IMR-90 (cell line): ENCODE data around the gene ASTN2. TPM values are rescaled to one million over a fixed set of nuclear protein-coding genes. Genes with fewer than 3 reads are reported as not detected.

Experiments used
- ATAC-seq: fragments of 200-7000 bp; cut with Tn5 transposase; 2 replicates; pipeline ENCODE4 v1.9.1; 2020; ENCODE audit warnings: low read depth, mild to moderate bottlenecking, moderate library complexity
- BruUV-seq: library from RNA; stranded (reverse); fragments of 400-500 nt; replicated peaks from 2 replicates; lab custom pipeline; 2021; lab: Mats Ljungman, UMichigan
- CTCF ChIA-PET: fragments of 300-600 bp; formaldehyde crosslinking; extraction: SDS; loops from one replicate; lab custom pipeline; 2021; ENCODE audit warnings: antibody characterized with exemption; lab: Yijun Ruan, JAX
- POLR2A ChIA-PET: fragments of 300-600 bp; sonication (Branson Sonifier 250); formaldehyde crosslinking; loops from one replicate; lab custom pipeline; 2022; ENCODE audit warnings: antibody characterized with exemption; ENCODE audit not compliant: unreplicated experiment; lab: Charles Lee
- DNase-seq: peaks from one replicate; pipeline ENCODE4 v3.0.0; 2013
- H2AFZ ChIP-seq: replicated peaks from 2 replicates; pipeline ENCODE3; 2013; ENCODE audit warnings: low read length, mild to moderate bottlenecking; ENCODE audit not compliant: poor library complexity
- H2AK5ac ChIP-seq: 2 replicates; pipeline ENCODE4 v1.6.1; 2013; ENCODE audit warnings: low read depth, low read length, inconsistent platforms
- H2AK9ac ChIP-seq: replicated peaks from 2 replicates; pipeline ENCODE3; 2013; ENCODE audit warnings: mild to moderate bottlenecking, low read depth, low read length, moderate library complexity; ENCODE audit not compliant: poor library complexity
- H2BK120ac ChIP-seq: 2 replicates; pipeline ENCODE4 v1.6.1; 2013; ENCODE audit warnings: low read depth, low read length, inconsistent platforms
- H2BK15ac ChIP-seq: 3 replicates; pipeline ENCODE4 v1.6.1; 2013; ENCODE audit warnings: low read depth, low read length, inconsistent platforms
- H2BK20ac ChIP-seq: 2 replicates; pipeline ENCODE4 v1.6.1; 2013; ENCODE audit warnings: low read depth, mild to moderate bottlenecking, inconsistent platforms, low read length, moderate library complexity
- H2BK5ac ChIP-seq: 2 replicates; pipeline ENCODE4 v1.6.1; 2013; ENCODE audit warnings: mild to moderate bottlenecking, low read depth, low read length, inconsistent platforms; ENCODE audit not compliant: poor library complexity, severe bottlenecking
- H3K14ac ChIP-seq: replicated peaks from 2 replicates; pipeline ENCODE4 v1.6.1; 2013; ENCODE audit warnings: low read depth, low read length, inconsistent platforms
- H3K18ac ChIP-seq: 2 replicates; pipeline ENCODE4 v1.6.1; 2013; ENCODE audit warnings: low read depth, low read length, control low read depth
- H3K23ac ChIP-seq: 2 replicates; pipeline ENCODE4 v1.6.1; 2013; ENCODE audit warnings: low read depth, low read length, inconsistent platforms
- H3K27ac ChIP-seq: 2 replicates; pipeline ENCODE4 v1.5.1; 2013; ENCODE audit warnings: mild to moderate bottlenecking, control low read depth, low read length; ENCODE audit not compliant: insufficient read depth
- H3K27me3 ChIP-seq: 2 replicates; pipeline ENCODE4 v1.6.1; 2013; ENCODE audit warnings: low read length; ENCODE audit not compliant: control insufficient read depth, insufficient read depth
- H3K36me3 ChIP-seq: 2 replicates; pipeline ENCODE4 v1.6.1; 2013; ENCODE audit warnings: low read length, mixed read lengths; ENCODE audit not compliant: control insufficient read depth, insufficient read depth
- H3K4ac ChIP-seq: 2 replicates; pipeline ENCODE4 v1.6.1; 2013; ENCODE audit warnings: low read depth, low read length, inconsistent platforms
- H3K4me1 ChIP-seq: 2 replicates; pipeline ENCODE4 v1.6.1; 2013; ENCODE audit warnings: low read length, mixed read lengths; ENCODE audit not compliant: control insufficient read depth, insufficient read depth
- H3K4me2 ChIP-seq: 2 replicates; pipeline ENCODE4 v1.6.1; 2013; ENCODE audit warnings: low read depth, mild to moderate bottlenecking, control low read depth, low read length, moderate library complexity
- H3K4me3 ChIP-seq: 2 replicates; pipeline ENCODE4 v1.5.1; 2013; ENCODE audit warnings: low read depth, mild to moderate bottlenecking, control low read depth, low read length, moderate library complexity; ENCODE audit not compliant: insufficient read depth
- H3K56ac ChIP-seq: 2 replicates; pipeline ENCODE4 v1.6.1; 2013; ENCODE audit warnings: low read length, inconsistent platforms; ENCODE audit not compliant: insufficient read depth; ENCODE audit errors: extremely low read depth
- H3K79me1 ChIP-seq, 2 experiments: 2 replicates each; pipeline ENCODE4 v1.6.1; 2013; ENCODE audit warnings: low read length in 2 of 2, inconsistent platforms in 1 of 2, low read depth in 1 of 2
- H3K9ac ChIP-seq: 2 replicates; pipeline ENCODE4 v1.6.1; 2013; ENCODE audit warnings: low read depth, low read length, control low read depth
- H3K9me1 ChIP-seq: 2 replicates; pipeline ENCODE4 v1.6.1; 2013; ENCODE audit warnings: low read length, inconsistent platforms; ENCODE audit not compliant: insufficient read depth
- H3K9me3 ChIP-seq: 2 replicates; pipeline ENCODE4 v1.6.1; 2013; ENCODE audit warnings: low read length; ENCODE audit not compliant: control insufficient read depth, insufficient read depth
- H4K20me1 ChIP-seq: 2 replicates; pipeline ENCODE4 v1.6.1; 2013; ENCODE audit warnings: low read length, inconsistent platforms; ENCODE audit not compliant: insufficient read depth
- H4K5ac ChIP-seq: 2 replicates; pipeline ENCODE4 v1.6.1; 2013; ENCODE audit warnings: mild to moderate bottlenecking, low read depth, low read length, control low read depth
- H4K8ac ChIP-seq, 2 experiments: 2 replicates each; pipeline ENCODE4 v1.6.1; 2013; ENCODE audit warnings: low read depth in 2 of 2, low read length in 2 of 2, control low read depth in 1 of 2, inconsistent platforms in 1 of 2
- H4K91ac ChIP-seq: 2 replicates; pipeline ENCODE4 v1.6.1; 2013; ENCODE audit warnings: low read depth, low read length, inconsistent platforms; ENCODE audit not compliant: insufficient read depth
- CEBPB ChIP-seq: IDR thresholded peaks from 2 replicates; pipeline ENCODE4 v1.6.1; 2012; ENCODE audit warnings: low read depth, low read length, improper control_type of control experiment
- CHD1 ChIP-seq: IDR thresholded peaks from 2 replicates; pipeline ENCODE4 v1.6.1; 2012; ENCODE audit warnings: low read depth, low read length, improper control_type of control experiment
- RCOR1 ChIP-seq: IDR thresholded peaks from 2 replicates; pipeline ENCODE4 v1.6.1; 2012; ENCODE audit warnings: mild to moderate bottlenecking, low read length, improper control_type of control experiment; ENCODE audit not compliant: insufficient replicate concordance
- RFX5 ChIP-seq: IDR thresholded peaks from 2 replicates; pipeline ENCODE4 v1.8.0; 2012; ENCODE audit warnings: low read depth, mild to moderate bottlenecking, low read length, moderate library complexity
- dilution Hi-C: fragments of 300-500 bp; cut with HindIII; formaldehyde crosslinking; loops from one replicate; pipeline ENCODE4 v1.14.3; 2018; ENCODE audit warnings: low sequenced_read_pairs; ENCODE audit not compliant: unreplicated experiment
- in situ Hi-C: fragments of 300-500 bp; cut with MboI; formaldehyde crosslinking; loops from 3 replicates; pipeline ENCODE4 v1.14.3; 2019; ENCODE audit warnings: low sequenced_read_pairs, inconsistent platforms, mixed read lengths
- intact Hi-C: fragments of 100-400 bp; cut with micrococcal nuclease; formaldehyde crosslinking; loops from 2 replicates; pipeline ENCODE4 v1.10.0; 2022
- polyA plus RNA-seq, 3 experiments: library from polyadenylated mRNA; depleted of rRNA; stranded (reverse); fragments of >200 nt; gene quantifications; 2 replicates each; pipeline ENCODE4 v1.2.3, GENCODE V29; 2012; ENCODE audit warnings: low replicate concordance in 1 of 3
- total RNA-seq: library from RNA; depleted of rRNA; stranded (reverse); fragments of >200 nt; gene quantifications from 2 replicates; pipeline ENCODE4 v1.2.3, GENCODE V29; 2012

ASTN2 gene
- total and polyA plus RNA-seq, 2 of the 4 experiments (the other 2 are of a cell fraction), result 3.8 to 6.8 TPM

GRCh38 chr9:116499434-116499833 is 915.4 kb downstream of the ASTN2 start:
- Histone ChIP-seq H2AK5ac (no peak overlapping the region), H4K91ac (no peak overlapping the region), H3K9me1 (no peaks in the 10 kb centered on the region), H2BK15ac (0 out of 3 replicates have a peak overlapping the region, but pooled peaks have one; percentile 4), H4K20me1 (no peaks in the 10 kb centered on the region), H3K9ac (no peak overlapping the region), H3K79me1 (no peaks in the 10 kb centered on the region), H3K27me3 (no peaks in the 10 kb centered on the region; the same call in 1 of the 2 replicates), H3K4me3 (no peak overlapping the region), H2BK20ac (no peak overlapping the region), H3K23ac (no peak overlapping the region), H3K14ac (no peak overlapping the region), H3K4me1 (no peaks in the 10 kb centered on the region), H3K36me3 (no peaks in the 10 kb centered on the region), H3K56ac (no peak overlapping the region), H3K18ac (no peak overlapping the region), H2AFZ (no peak overlapping the region), H3K9me3 (no peaks in the 10 kb centered on the region), H2BK5ac (no peak overlapping the region), H3K4me2 (no peak overlapping the region), H2AK9ac (no peak overlapping the region), H3K27ac (no peak overlapping the region), H4K5ac (no peak overlapping the region), H4K8ac (no peak overlapping the region), H2BK120ac (no peak overlapping the region), H3K4ac (no peak overlapping the region)
- TF ChIP-seq CHD1 (no peak), CEBPB (no peak), RFX5 (no peak), RCOR1 (no peak)
- BruUV-seq, result no TSS peak
- in situ Hi-C loops (no loop called here), intact Hi-C loops (no loop called here), dilution Hi-C loops (no loop called here)
- no peak for DNase-seq
- ATAC-seq, result no peak
- POLR2A ChIA-PET, result no interaction called here
- CTCF ChIA-PET, result no interaction called here
